Transverse colon (tissue), 3 donors: ENCODE data around the gene UQCRH.

Experiments used
- EP300 ChIP-seq: sonication (generic); formaldehyde crosslinking; IDR thresholded peaks from one replicate; pipeline ENCODE4 v1.6.1; 2017; ENCODE audit warnings: antibody characterized with exemption, low read depth
- POLR2A ChIP-seq: fragments of 450-650 bp; IDR thresholded peaks from one replicate; pipeline ENCODE4 v1.6.1; 2016; ENCODE audit warnings: antibody characterized with exemption, mild to moderate bottlenecking, moderate library complexity
- TF ChIP-seq, protein P1 (sequence below), 5 experiments: fragments of 200-600 bp in 3 of 5; fragments of 450-650 bp in 2 of 5; sonication (generic) in 3 of 5; IDR thresholded peaks; 1 replicate in 2 of 5; 2 replicates in 3 of 5; pipeline ENCODE4 v1.5.1; 2016 to 2017; ENCODE audit warnings: antibody characterized with exemption in 5 of 5, inconsistent platforms in 3 of 5, mild to moderate bottlenecking in 2 of 5, moderate library complexity in 1 of 5

DNA sequence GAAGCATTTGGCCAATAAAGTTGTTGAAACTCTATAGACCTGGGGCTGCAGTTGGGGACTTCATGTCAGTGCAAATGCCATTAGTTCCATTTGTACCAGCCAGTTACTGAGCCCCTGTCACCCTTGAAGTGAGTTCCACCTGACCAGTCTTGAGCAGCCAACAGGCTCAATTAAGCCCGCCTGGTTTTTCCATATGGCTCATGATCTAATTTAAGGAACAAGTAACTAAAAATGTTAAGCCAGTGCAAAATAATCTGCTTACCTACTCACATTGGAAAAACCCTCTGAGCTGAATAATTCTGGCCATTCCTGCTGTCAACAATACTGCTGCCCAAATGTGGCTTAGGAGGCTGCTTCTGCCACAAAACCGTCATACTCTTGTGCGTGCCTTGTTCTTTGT lies 58.7 kb downstream of the UQCRH start:
- TF ChIP-seq, protein P1, sequence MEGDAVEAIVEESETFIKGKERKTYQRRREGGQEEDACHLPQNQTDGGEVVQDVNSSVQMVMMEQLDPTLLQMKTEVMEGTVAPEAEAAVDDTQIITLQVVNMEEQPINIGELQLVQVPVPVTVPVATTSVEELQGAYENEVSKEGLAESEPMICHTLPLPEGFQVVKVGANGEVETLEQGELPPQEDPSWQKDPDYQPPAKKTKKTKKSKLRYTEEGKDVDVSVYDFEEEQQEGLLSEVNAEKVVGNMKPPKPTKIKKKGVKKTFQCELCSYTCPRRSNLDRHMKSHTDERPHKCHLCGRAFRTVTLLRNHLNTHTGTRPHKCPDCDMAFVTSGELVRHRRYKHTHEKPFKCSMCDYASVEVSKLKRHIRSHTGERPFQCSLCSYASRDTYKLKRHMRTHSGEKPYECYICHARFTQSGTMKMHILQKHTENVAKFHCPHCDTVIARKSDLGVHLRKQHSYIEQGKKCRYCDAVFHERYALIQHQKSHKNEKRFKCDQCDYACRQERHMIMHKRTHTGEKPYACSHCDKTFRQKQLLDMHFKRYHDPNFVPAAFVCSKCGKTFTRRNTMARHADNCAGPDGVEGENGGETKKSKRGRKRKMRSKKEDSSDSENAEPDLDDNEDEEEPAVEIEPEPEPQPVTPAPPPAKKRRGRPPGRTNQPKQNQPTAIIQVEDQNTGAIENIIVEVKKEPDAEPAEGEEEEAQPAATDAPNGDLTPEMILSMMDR (IDR thresholded peaks at IDR 0.05): no peak
- TF ChIP-seq POLR2A (no peak), EP300 (no peak)
